H9 (cell line): ENCODE measurements around the gene MAGI3. TPM values are rescaled to one million over a fixed set of nuclear protein-coding genes. Genes with fewer than 3 reads are reported as not detected.

Experiments
- DNase-seq: peaks from one replicate; pipeline ENCODE4 v3.0.0-alpha.2; 2017
- H2AFZ ChIP-seq: one replicate; pipeline ENCODE4 v1.6.1; 2013; ENCODE audit warnings: mild to moderate bottlenecking, low read length, control low read depth, moderate library complexity
- H2AK5ac ChIP-seq: 2 replicates; pipeline ENCODE4 v1.6.1; 2013; ENCODE audit warnings: low read length, control low read depth, mixed read lengths; ENCODE audit not compliant: insufficient read length
- H2BK120ac ChIP-seq: one replicate; pipeline ENCODE4 v1.6.1; 2013; ENCODE audit warnings: low read depth, mild to moderate bottlenecking, low read length, control low read depth, inconsistent platforms; ENCODE audit not compliant: poor library complexity, severe bottlenecking
- H2BK12ac ChIP-seq: 2 replicates; pipeline ENCODE4 v1.6.1; 2013; ENCODE audit warnings: low read length, control low read depth, mixed read lengths, low read depth; ENCODE audit not compliant: insufficient read length
- H2BK15ac ChIP-seq: 2 replicates; pipeline ENCODE4 v1.6.1; 2013; ENCODE audit warnings: low read depth, low read length, control low read depth
- H2BK20ac ChIP-seq: one replicate; pipeline ENCODE4 v1.6.1; 2013; ENCODE audit warnings: low read depth, mild to moderate bottlenecking, low read length, control low read depth, inconsistent platforms; ENCODE audit not compliant: poor library complexity, severe bottlenecking
- H2BK5ac ChIP-seq: 2 replicates; pipeline ENCODE4 v1.6.1; 2013; ENCODE audit warnings: low read length, control low read depth, mixed read lengths; ENCODE audit not compliant: insufficient read length
- H3K14ac ChIP-seq: 2 replicates; pipeline ENCODE4 v1.6.1; 2013; ENCODE audit warnings: low read length, control low read depth; ENCODE audit not compliant: insufficient read depth
- H3K18ac ChIP-seq: 2 replicates; pipeline ENCODE4 v1.6.1; 2013; ENCODE audit warnings: low read depth, mild to moderate bottlenecking, mixed read lengths, low read length, control low read depth; ENCODE audit not compliant: insufficient read length
- H3K23ac ChIP-seq: 2 replicates; pipeline ENCODE4 v1.6.1; 2013; ENCODE audit warnings: low read length, control low read depth, mixed read lengths, low read depth; ENCODE audit not compliant: insufficient read length
- H3K23me2 ChIP-seq: 2 replicates; pipeline ENCODE4 v1.6.1; 2013; ENCODE audit warnings: low read depth, mild to moderate bottlenecking, mixed read lengths, low read length, control low read depth; ENCODE audit not compliant: insufficient read length, poor library complexity, severe bottlenecking
- H3K27ac ChIP-seq: 2 replicates; pipeline ENCODE4 v1.5.1; 2013; ENCODE audit warnings: low read length, control low read depth, mixed read lengths, low read depth; ENCODE audit not compliant: insufficient read length
- H3K27me3 ChIP-seq: 2 replicates; pipeline ENCODE4 v1.6.1; 2013; ENCODE audit warnings: low read length, control low read depth, inconsistent platforms; ENCODE audit not compliant: insufficient read depth
- H3K4ac ChIP-seq: 2 replicates; pipeline ENCODE4 v1.6.1; 2013; ENCODE audit warnings: low read depth, mild to moderate bottlenecking, control low read depth, inconsistent platforms, low read length, moderate library complexity
- H3K4me1 ChIP-seq: 2 replicates; pipeline ENCODE4 v1.6.1; 2013; ENCODE audit warnings: low read length, control low read depth, inconsistent platforms; ENCODE audit not compliant: insufficient read depth
- H3K4me2 ChIP-seq: 2 replicates; pipeline ENCODE4 v1.6.1; 2013; ENCODE audit warnings: low read length, control low read depth, mixed read lengths; ENCODE audit not compliant: insufficient read length, insufficient read depth
- H3K56ac ChIP-seq: 2 replicates; pipeline ENCODE4 v1.6.1; 2013; ENCODE audit warnings: low read depth, mild to moderate bottlenecking, mixed read lengths, low read length, control low read depth; ENCODE audit not compliant: insufficient read length
- H3K79me1 ChIP-seq: 2 replicates; pipeline ENCODE4 v1.6.1; 2013; ENCODE audit warnings: low read depth, mild to moderate bottlenecking, moderate library complexity, low read length, control low read depth, inconsistent platforms; ENCODE audit not compliant: insufficient read depth, poor library complexity, severe bottlenecking
- H3K79me2 ChIP-seq: 2 replicates; pipeline ENCODE4 v1.6.1; 2013; ENCODE audit warnings: low read length, control low read depth, inconsistent platforms; ENCODE audit not compliant: insufficient read depth
- H3K9ac ChIP-seq: 2 replicates; pipeline ENCODE4 v1.6.1; 2013; ENCODE audit warnings: low read length, control low read depth, mixed read lengths; ENCODE audit not compliant: insufficient read length; ENCODE audit errors: extremely low read depth
- H3K9me3 ChIP-seq: one replicate; pipeline ENCODE4 v1.6.1; 2013; ENCODE audit warnings: low read depth, low read length, inconsistent platforms; ENCODE audit not compliant: control insufficient read depth
- H3T11ph ChIP-seq: one replicate; pipeline ENCODE4 v1.6.1; 2013; ENCODE audit warnings: mild to moderate bottlenecking, low read length, control low read depth, inconsistent platforms
- H4K20me1 ChIP-seq: one replicate; pipeline ENCODE4 v1.6.1; 2013; ENCODE audit not compliant: control insufficient read depth, insufficient read length, insufficient read depth
- H4K5ac ChIP-seq: 2 replicates; pipeline ENCODE4 v1.6.1; 2013; ENCODE audit warnings: low read depth, mild to moderate bottlenecking, mixed read lengths, low read length, control low read depth; ENCODE audit not compliant: insufficient read length
- H4K8ac ChIP-seq: replicated peaks from 2 replicates; pipeline ENCODE4 v1.6.1; 2013; ENCODE audit warnings: low read length, control low read depth, mixed read lengths, low read depth; ENCODE audit not compliant: insufficient read length
- H4K91ac ChIP-seq: 2 replicates; pipeline ENCODE4 v1.6.1; 2013; ENCODE audit warnings: low read depth, mild to moderate bottlenecking, moderate library complexity, mixed read lengths, low read length, control low read depth; ENCODE audit not compliant: insufficient read length
- H3K27ac Mint-ChIP-seq, 3 experiments: 2 replicates in 2 of 3; 3 replicates in 1 of 3; pipeline ENCODE4 v1.8.0; 2020 to 2021; ENCODE audit warnings: mixed read lengths in 3 of 3, mild to moderate bottlenecking in 1 of 3, moderate library complexity in 1 of 3
- H3K27me3 Mint-ChIP-seq: 2 replicates; pipeline ENCODE4 v1.8.0; 2021; ENCODE audit warnings: low read depth, mild to moderate bottlenecking, moderate library complexity, mixed read lengths
- H3K36me3 Mint-ChIP-seq, 3 experiments: 2 replicates in 2 of 3; 3 replicates in 1 of 3; pipeline ENCODE4 v1.8.0; 2020 to 2021; ENCODE audit warnings: low read depth in 3 of 3, mixed read lengths in 3 of 3; ENCODE audit not compliant: insufficient read depth in 1 of 3
- H3K4me1 Mint-ChIP-seq, 2 experiments: 2 replicates each; pipeline ENCODE4 v1.8.0; 2020; ENCODE audit warnings: mixed read lengths in 2 of 2
- H3K4me3 Mint-ChIP-seq, 2 experiments: 2 replicates in 1 of 2; 3 replicates in 1 of 2; pipeline ENCODE4 v1.8.0; 2020 to 2021; ENCODE audit warnings: mild to moderate bottlenecking in 2 of 2, mixed read lengths in 2 of 2, moderate library complexity in 1 of 2
- H3K9me3 Mint-ChIP-seq, 2 experiments: 2 replicates in 1 of 2; 3 replicates in 1 of 2; pipeline ENCODE4 v1.8.0; 2020; ENCODE audit warnings: mild to moderate bottlenecking in 2 of 2, mixed read lengths in 2 of 2, moderate library complexity in 1 of 2
- CTCF ChIP-seq: fragments of 200-600 bp; sonication (generic); conservative IDR thresholded peaks from 3 replicates; pipeline ENCODE4 v1.8.0; 2021; ENCODE audit warnings: antibody characterized with exemption, mild to moderate bottlenecking
- WGBS: extraction: QIAGEN DNeasy Blood & Tissue Kit; methylation state at CpG from one replicate; pipeline ENCODE4 v1.1.7; 2013; ENCODE audit warnings: missing lambda C conversion rate, low lambda C conversion rate, mixed read lengths; ENCODE audit not compliant: insufficient read length; ENCODE audit errors: extremely low coverage; 5-methylcytosine and 5-hydroxymethylcytosine counted together
- total RNA-seq: library from RNA; stranded (reverse); gene quantifications from 2 replicates; pipeline ENCODE4 v1.2.1, GENCODE V29; 2021

The MAGI3 gene
- total RNA-seq, 1 experiment from 2014 or later: 8.2 TPM

GRCh38 chr1:113538225-113538624 is 147.9 kb downstream of the MAGI3 start:
- Histone ChIP-seq H4K8ac (no peak overlapping the region), H2AFZ (no peak overlapping the region), H3K4me1 (no peaks in the 10 kb centered on the region; the same call in 1 of the 2 replicates), H2BK20ac (no peak overlapping the region), H3K79me2 (no peaks in the 10 kb centered on the region), H3T11ph (no peak overlapping the region), H2BK12ac (no peak overlapping the region), H3K27ac (no peak overlapping the region), H2BK15ac (no peak overlapping the region), H2BK5ac (no peak overlapping the region), H3K18ac (no peak overlapping the region), H2BK120ac (no peak overlapping the region), H2AK5ac (no peak overlapping the region), H3K4me2 (no peak overlapping the region), H3K79me1 (no peaks in the 10 kb centered on the region), H4K5ac (no peak overlapping the region), H3K9ac (no peak overlapping the region), H3K4ac (no peak overlapping the region), H3K27me3 (no peaks in the 10 kb centered on the region), H4K20me1 (no peaks in the 10 kb centered on the region), H3K9me3 (no peaks in the 10 kb centered on the region), H3K23me2 (no peaks in the 10 kb centered on the region), H4K91ac (no peak overlapping the region), H3K56ac (no peak overlapping the region), H3K14ac (no peak overlapping the region), H3K23ac (no peak overlapping the region)
- DNase-seq: no peak
- H3K36me3 Mint-ChIP-seq: no peaks in the 10 kb centered on the region
- no peak overlapping the region for H3K4me3 Mint-ChIP-seq
- no peak for TF ChIP-seq CTCF
- WGBS: no CpG with 5 or more reads among the region's 3 CpGs
- peaks cover 11% of the 10 kb centered on the region in 2 experiments; a peak in 3 of 4 replicates for H3K4me1 Mint-ChIP-seq
- H3K9me3 Mint-ChIP-seq: no peaks in the 10 kb centered on the region
- no peaks in the 10 kb centered on the region for H3K27me3 Mint-ChIP-seq
- no peak overlapping the region for H3K27ac Mint-ChIP-seq
